NCI-H524 treated with DMSO at 0.1 percent for 48 hours (cell line): ENCODE data around the gene PRRC2B.
A peak's percentile ranks its signal among the peaks of the same experiment; 100 is the strongest.

ENCODE experiments used
- DNase-seq: peaks from one replicate; lab custom pipeline; 2025; lab: John Stamatoyannopoulos, UW

PRRC2B gene

GRCh38 chr9:131516930-131517329, 123.0 kb downstream of the PRRC2B start:
- DNase-seq, result no peak

GRCh38 chr9:131517761-131518190, 123.9 kb downstream of the PRRC2B start:
- DNase-seq, result no peak

GRCh38 chr9:131518553-131518952, 124.7 kb downstream of the PRRC2B start:
- DNase-seq, result no peak

GRCh38 chr9:131520503-131520902, 126.6 kb downstream of the PRRC2B start:
- DNase-seq, result no peak

GRCh38 chr9:131521203-131521602, 127.3 kb downstream of the PRRC2B start:
- no peak for DNase-seq

- no peak for DNase-seq
Measured at GRCh38 chr9:131521822-131522221, 127.9 kb downstream of the PRRC2B start.

- DNase-seq, result no peak
Measured at GRCh38 chr9:131522257-131523085, 128.6 kb downstream of the PRRC2B start.

- no peak for DNase-seq
Measured at GRCh38 chr9:131523086-131523388, 129.2 kb downstream of the PRRC2B start.

- DNase-seq, result no peak
Measured at GRCh38 chr9:131523451-131524435, 129.9 kb downstream of the PRRC2B start.

- no peak for DNase-seq
Measured at GRCh38 chr9:131524665-131525315, 130.9 kb downstream of the PRRC2B start.

- no peak for DNase-seq
Measured at GRCh38 chr9:131525643-131526565, 132.0 kb downstream of the PRRC2B start.

- DNase-seq, result no peak
Measured at GRCh38 chr9:131528186-131528585, 134.3 kb downstream of the PRRC2B start.

GRCh38 chr9:131528886-131529505, 135.1 kb downstream of the PRRC2B start:
- no peak for DNase-seq

GRCh38 chr9:131529597-131530545, 136.0 kb downstream of the PRRC2B start:
- no peak for DNase-seq

- no peak for DNase-seq
Measured at GRCh38 chr9:131530546-131530919, 136.6 kb downstream of the PRRC2B start.

GRCh38 chr9:131530920-131531832, 137.3 kb downstream of the PRRC2B start, which contains the start of gene UCK1:
TSS of gene UCK1 (minus strand) at chr9:131531263. CDS start at chr9:131531174, 89 bp downstream.
- peak; percentile 47 for DNase-seq

- DNase-seq, result no peak
Measured at GRCh38 chr9:131534721-131535237, 140.9 kb downstream of the PRRC2B start.

GRCh38 chr9:131537946-131538345, 144.1 kb downstream of the PRRC2B start:
- DNase-seq, result no peak
